Heart left ventricle (tissue), 16 donors: ENCODE data around the gene TOGARAM1. TPM values are rescaled to one million over a fixed set of nuclear protein-coding genes. Genes with fewer than 3 reads are reported as not detected.

Experiments used
- ATAC-seq, 4 donors: fragments of 200-7000 bp; cut with Tn5 transposase; one replicate each; pipeline ENCODE4 v1.9.1; 2020 to 2022; ENCODE audit warnings: moderate library complexity in 4 of 4, mild to moderate bottlenecking in 3 of 4, moderate number of reproducible peaks in 1 of 4
- DNase-seq, 5 donors: peaks; one replicate each; pipeline ENCODE4 v3.0.0-alpha.2; 2020
- H3K27ac ChIP-seq, 12 donors: fragments of 200-600 bp; sonication (generic) in 4 of 12; one replicate each; pipeline versions ENCODE4 v1.5.0 to v1.8.0; 2016 to 2022; ENCODE audit warnings: mild to moderate bottlenecking in 2 of 12
- H3K27me3 ChIP-seq, 9 donors: fragments of 200-600 bp; sonication (generic) in 2 of 9; one replicate each; pipeline versions ENCODE4 v1.5.1 to v1.8.0; 2016 to 2022; ENCODE audit warnings: mild to moderate bottlenecking in 3 of 9
- H3K36me3 ChIP-seq, 9 donors: fragments of 200-600 bp; sonication (generic) in 2 of 9; one replicate each; pipeline versions ENCODE4 v1.5.0 to v1.8.0; 2018 to 2022; ENCODE audit warnings: mild to moderate bottlenecking in 2 of 9
- H3K4me1 ChIP-seq, 12 donors: fragments of 200-600 bp; sonication (generic) in 4 of 12; one replicate each; pipeline versions ENCODE4 v1.5.0 to v1.8.0; 2016 to 2022; ENCODE audit warnings: mild to moderate bottlenecking in 3 of 12
- H3K4me3 ChIP-seq, 12 donors: fragments of 200-600 bp; sonication (generic) in 4 of 12; one replicate each; pipeline versions ENCODE4 v1.5.0 to v1.8.0; 2017 to 2022; ENCODE audit warnings: mild to moderate bottlenecking in 9 of 12, moderate library complexity in 4 of 12
- H3K9me3 ChIP-seq, 12 donors: fragments of 200-600 bp; sonication (generic) in 4 of 12; one replicate each; pipeline versions ENCODE4 v1.5.0 to v1.8.0; 2016 to 2022; ENCODE audit warnings: mild to moderate bottlenecking in 1 of 12
- POLR2A ChIP-seq, 2 donors: fragments of 450-650 bp; IDR thresholded peaks; one replicate each; pipeline ENCODE4 v1.6.1; 2017; ENCODE audit warnings: antibody characterized with exemption in 2 of 2, mild to moderate bottlenecking in 2 of 2, moderate library complexity in 2 of 2
- WGBS, 4 donors: extraction: QIAGEN DNeasy Blood & Tissue Kit in 2 of 4; methylation state at CpG; one replicate each; pipeline versions ENCODE4 v1.1.5 to v1.1.7; 2013 to 2018; 5-methylcytosine and 5-hydroxymethylcytosine counted together
- intact Hi-C, 10 donors: fragments of 100-400 bp; cut with DNase I; formaldehyde crosslinking; loops; one replicate each; pipeline versions ENCODE4 v1.11.1 to v1.14.2; 2022
- polyA plus RNA-seq, 2 donors: library from polyadenylated mRNA; stranded (reverse); fragments of 200-250 nt; gene quantifications; one replicate each; pipeline ENCODE4 v1.2.3, GENCODE V29; 2013
- total RNA-seq, 9 donors: library from RNA; depleted of rRNA in 2 of 9; stranded (reverse); fragments of >200 nt in 2 of 9; fragmentation: NEBNext Ultra II Directional in 3 of 9; extraction: Animal tissue kit (Norgen Biotek cat#: 25700) in 3 of 9; gene quantifications; one replicate each; pipeline versions ENCODE4 v1.1.0 to v1.2.4, GENCODE V29; 2016 to 2023
- TF ChIP-seq, protein P1 (sequence below), 12 donors: fragments of 200-600 bp; sonication (generic) in 4 of 12; IDR thresholded peaks; one replicate each; pipeline versions ENCODE4 v1.5.0 to v1.8.0; 2018 to 2022; ENCODE audit warnings: antibody characterized with exemption in 12 of 12, mild to moderate bottlenecking in 5 of 12
- donor health status: ischemic (EF 13 %, LVEDD 7.1; RV severe dilation, severe dysfunction).
- donor health status: healthy with polysubstance abuse.
- donor health status: DM: no; HTN: yes; CAD: no.
- donor health status: DM: no; HTN: no; CAD: no.
- donor health status: ischemic (EF 25% LVEDD 6.9; RV normal size, moderate dysfunction).
- donor health status: ischemic (EF 25% LVEDD 5.7; RV mildly dilated, moderate dysfunction).
- donor health status: healthy.
- donor health status: DM: yes; HTN: yes; CAD: no.
- donor health status: ischemic (EF 35%, LVEDD 5.7; RV mildly dilated, moderate dysfunction).
- donor health status: nonischemic (EF 11% LVEDD 7.7; RV severe dilation, severe dysfunction).
- donor health status: DM: yes; HTN: yes; CAD: no.
- donor health status: PGD.
- donor health status: ischemic (EF 29% LVEDD 5.4; RV normal size, mild dysfunction).
- donor health status: nonischemic (EF 23%, LVEDD 6.1; RV moderate dilation, normal function).

The TOGARAM1 gene
- total and polyA plus RNA-seq, 11 donors, result 2.7 to 24.0 (median 18.4) TPM

GRCh38 chr14:45083976-45084722, 122.2 kb downstream of the TOGARAM1 start, which contains the start of gene PRPF39:
Gene PRPF39, plus strand, starts transcription at chr14:45084116. Its CDS starts 11,124 bp downstream, at chr14:45095240.
- TF ChIP-seq POLR2A (IDR thresholded peaks at IDR 0.05), result peak in 1 of 2 donors; percentile 84
- TF ChIP-seq, protein P1, sequence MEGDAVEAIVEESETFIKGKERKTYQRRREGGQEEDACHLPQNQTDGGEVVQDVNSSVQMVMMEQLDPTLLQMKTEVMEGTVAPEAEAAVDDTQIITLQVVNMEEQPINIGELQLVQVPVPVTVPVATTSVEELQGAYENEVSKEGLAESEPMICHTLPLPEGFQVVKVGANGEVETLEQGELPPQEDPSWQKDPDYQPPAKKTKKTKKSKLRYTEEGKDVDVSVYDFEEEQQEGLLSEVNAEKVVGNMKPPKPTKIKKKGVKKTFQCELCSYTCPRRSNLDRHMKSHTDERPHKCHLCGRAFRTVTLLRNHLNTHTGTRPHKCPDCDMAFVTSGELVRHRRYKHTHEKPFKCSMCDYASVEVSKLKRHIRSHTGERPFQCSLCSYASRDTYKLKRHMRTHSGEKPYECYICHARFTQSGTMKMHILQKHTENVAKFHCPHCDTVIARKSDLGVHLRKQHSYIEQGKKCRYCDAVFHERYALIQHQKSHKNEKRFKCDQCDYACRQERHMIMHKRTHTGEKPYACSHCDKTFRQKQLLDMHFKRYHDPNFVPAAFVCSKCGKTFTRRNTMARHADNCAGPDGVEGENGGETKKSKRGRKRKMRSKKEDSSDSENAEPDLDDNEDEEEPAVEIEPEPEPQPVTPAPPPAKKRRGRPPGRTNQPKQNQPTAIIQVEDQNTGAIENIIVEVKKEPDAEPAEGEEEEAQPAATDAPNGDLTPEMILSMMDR (IDR thresholded peaks at IDR 0.05), result no peak
- intact Hi-C loops, result loop anchor here in 7 of 10 donors (1.0 to 10.0 kb wide), 9 partner anchors 19 to 187 kb away; partner anchors contain the start of genes FKBP3 (in 4 of the 7), KLHL28 (in 3 of the 7), TOGARAM1 (in 3 of the 7) and FANCM (in 2 of the 7)
- Histone ChIP-seq H3K4me3 (peak within 1 kb of the TSS; percentile 59 to 85 (median 76)), H3K9me3 (no peaks in the 10 kb centered on the region), H3K27ac (peak within 1 kb of the TSS; percentile 35 to 91 (median 80)), H3K27me3 (no peaks in the 10 kb centered on the region), H3K4me1 (peaks cover 0 to 51% (median 31%) of the 10 kb centered on the region in 12 donors), H3K36me3 (peaks cover 0 to 4% (median 0%) of the 10 kb centered on the region in 9 donors)
- ATAC-seq (peak; percentile 99 to 100 (median 99)), DNase-seq (peak; percentile 95 to 97 (median 96))
- 0 to 1% (median 1%) methylated on average over 22 to 49 of the region's 49 CpGs for WGBS, 4 donors

DNA sequence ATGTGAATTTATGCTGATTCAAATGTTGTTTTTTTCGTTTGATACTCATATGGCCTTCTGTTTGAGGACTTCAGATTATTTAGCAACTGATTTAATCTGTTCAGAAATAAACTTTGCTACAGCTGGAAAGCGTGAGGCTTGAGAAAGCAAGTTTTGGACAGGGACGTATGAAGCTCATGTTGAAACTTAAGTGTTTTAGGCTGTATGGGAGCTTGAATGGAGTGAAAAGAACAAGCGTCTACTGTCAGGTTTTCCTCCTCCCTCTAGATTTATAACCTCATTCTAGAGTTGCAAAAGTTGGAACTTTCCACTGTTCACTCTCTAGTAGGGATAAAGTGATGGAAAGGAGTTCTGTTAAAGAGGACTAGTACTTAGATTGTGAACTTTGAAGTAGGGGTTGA, 123.0 kb downstream of the TOGARAM1 start:
- no peaks in the 10 kb centered on the region for H3K9me3 ChIP-seq
- TF ChIP-seq, protein P1 (IDR thresholded peaks at IDR 0.05), result no peak
- no peak for TF ChIP-seq POLR2A (IDR thresholded peaks at IDR 0.05)
- no peaks in the 10 kb centered on the region for H3K27me3 ChIP-seq
- peaks cover 0 to 4% (median 0%) of the 10 kb centered on the region in 9 donors for H3K36me3 ChIP-seq
- ATAC-seq (no peak), DNase-seq (no peak)
- peak overlapping the region in 11 of 12 donors; percentile 59 to 85 (median 77) for H3K4me3 ChIP-seq
- whole genome bisulfite sequencing, 4 donors, result 1 to 5% (median 3%) methylated on average over 4 of the region's 4 CpGs
- H3K4me1 ChIP-seq, result peaks cover 0 to 58% (median 32%) of the 10 kb centered on the region in 12 donors
- intact Hi-C loops, result loop anchor here in 7 of 10 donors (1.0 to 10.0 kb wide), 8 partner anchors 20 to 188 kb away; partner anchors contain the start of genes FKBP3 (in 6 of the 7), KLHL28 (in 3 of the 7), FANCM (in 2 of the 7) and TOGARAM1 (in 2 of the 7)
- peak overlapping the region in 8 of 12 donors; percentile 56 to 91 (median 86) for H3K27ac ChIP-seq

DNA sequence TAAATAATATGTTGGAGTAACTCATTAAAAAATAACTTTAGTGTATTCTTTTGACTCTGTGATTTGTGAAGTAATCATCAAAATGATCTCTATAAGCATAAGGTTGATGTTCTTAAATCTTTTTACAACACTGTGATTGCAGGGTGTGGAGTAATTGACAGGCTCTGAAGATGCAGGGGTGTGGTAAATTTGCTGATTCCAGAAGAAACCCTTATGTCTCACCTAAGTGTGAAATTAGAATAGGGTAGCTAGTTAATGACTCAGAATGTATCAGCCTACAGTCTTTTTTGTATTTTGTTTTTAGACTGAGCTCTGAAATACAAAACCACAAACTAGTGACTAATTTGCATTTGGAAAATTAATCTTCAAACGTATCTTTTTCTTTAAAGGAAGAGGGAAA, 127.8 kb downstream of the TOGARAM1 start:
- Histone ChIP-seq H3K4me1 (peaks cover 0 to 57% (median 43%) of the 10 kb centered on the region in 12 donors), H3K27ac (no peak overlapping the region), H3K36me3 (peaks cover 0 to 4% (median 0%) of the 10 kb centered on the region in 9 donors), H3K9me3 (no peaks in the 10 kb centered on the region), H3K4me3 (no peak overlapping the region), H3K27me3 (no peaks in the 10 kb centered on the region)
- WGBS, 4 donors, result 46 to 55% (median 50%) methylated on average over 1 of the region's 1 CpG
- intact Hi-C loops, result loop anchor here in 5 of 10 donors (5.0 to 10.0 kb wide), 4 partner anchors 42 to 175 kb away; partner anchors contain the start of genes FKBP3 (in 4 of the 5), FANCM (in 2 of the 5), KLHL28 (in 1 of the 5) and TOGARAM1 (in 1 of the 5)
- TF ChIP-seq, protein P1 (IDR thresholded peaks at IDR 0.05), result no peak
- no peak for TF ChIP-seq POLR2A (IDR thresholded peaks at IDR 0.05)
- DNase-seq, result no peak
- ATAC-seq, result no peak

DNA sequence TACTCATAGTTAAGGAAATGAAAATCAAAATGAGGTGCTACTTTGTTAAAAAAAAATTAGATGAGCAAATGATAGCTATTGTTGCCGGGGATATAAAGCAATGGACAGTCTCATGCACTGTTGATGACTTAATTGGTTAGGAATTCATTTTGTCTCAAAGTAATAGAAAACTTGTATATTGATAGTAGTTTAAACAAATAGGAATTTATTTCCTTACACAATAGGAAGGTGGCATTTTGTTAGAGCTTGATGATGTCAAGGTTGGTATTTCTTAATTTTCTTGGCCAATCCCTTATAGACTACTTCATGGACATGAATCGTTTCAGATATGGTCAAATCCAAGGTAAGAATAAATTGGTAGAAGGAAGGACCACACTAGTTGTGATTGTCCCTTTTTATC, 129.7 kb downstream of the TOGARAM1 start:
- 76 to 87% (median 79%) methylated on average over 2 of the region's 2 CpGs for whole genome bisulfite sequencing, 4 donors
- DNase-seq (no peak), ATAC-seq (no peak)
- Histone ChIP-seq H3K4me3 (no peak overlapping the region), H3K36me3 (peaks cover 0 to 22% (median 15%) of the 10 kb centered on the region in 9 donors), H3K27me3 (no peaks in the 10 kb centered on the region), H3K9me3 (no peaks in the 10 kb centered on the region), H3K27ac (no peak overlapping the region), H3K4me1 (peaks cover 0 to 39% (median 25%) of the 10 kb centered on the region in 12 donors)
- intact Hi-C loops, result no loop called here
- no peak for TF ChIP-seq POLR2A (IDR thresholded peaks at IDR 0.05)
- TF ChIP-seq, protein P1 (IDR thresholded peaks at IDR 0.05), result no peak
